ENCODE results near the gene TGFBI.

TGFBI gene

GRCh38 chr5:135986401-135986800 is 42.4 kb upstream of the TGFBI start:
- DNase-seq (ENCODE audit: low spot score) (no peak), ATAC-seq (ENCODE audit: low read depth) (no peak)
- H3K27me3 ChIP-seq (ENCODE audit: insufficient read depth, poor library complexity, severe bottlenecking), result no peaks in the 10 kb centered on the region
- no peak overlapping the region for H3K27ac ChIP-seq (ENCODE audit: poor library complexity, severe bottlenecking)
- H3K4me1 ChIP-seq (ENCODE audit: insufficient read depth, poor library complexity, severe bottlenecking), result no peaks in the 10 kb centered on the region
- no peak for TF ChIP-seq CTCF (IDR thresholded peaks at IDR 0.05; ENCODE audit: poor library complexity, severe bottlenecking)
- no peaks in the 10 kb centered on the region for H3K9me3 ChIP-seq (ENCODE audit: severe bottlenecking)
- H3K4me3 ChIP-seq (ENCODE audit: severe bottlenecking), result no peak overlapping the region
- H3K36me3 ChIP-seq (ENCODE audit: low read depth), result no peaks in the 10 kb centered on the region

GRCh38 chr5:135986891-135987401 is 41.8 kb upstream of the TGFBI start:
- H3K4me1 ChIP-seq (ENCODE audit: insufficient read depth, poor library complexity, severe bottlenecking), result no peaks in the 10 kb centered on the region
- H3K27ac ChIP-seq (ENCODE audit: poor library complexity, severe bottlenecking), result no peak overlapping the region
- DNase-seq (ENCODE audit: low spot score) (no peak), ATAC-seq (ENCODE audit: low read depth) (no peak)
- H3K36me3 ChIP-seq (ENCODE audit: low read depth), result no peaks in the 10 kb centered on the region
- H3K9me3 ChIP-seq (ENCODE audit: severe bottlenecking), result no peaks in the 10 kb centered on the region
- H3K4me3 ChIP-seq (ENCODE audit: severe bottlenecking), result no peak overlapping the region
- no peaks in the 10 kb centered on the region for H3K27me3 ChIP-seq (ENCODE audit: insufficient read depth, poor library complexity, severe bottlenecking)
- no peak for TF ChIP-seq CTCF (IDR thresholded peaks at IDR 0.05; ENCODE audit: poor library complexity, severe bottlenecking)

GRCh38 chr5:135988546-135988945 is 40.2 kb upstream of the TGFBI start:
- Histone ChIP-seq H3K4me3 (ENCODE audit: severe bottlenecking) (no peak overlapping the region), H3K9me3 (ENCODE audit: severe bottlenecking) (no peaks in the 10 kb centered on the region), H3K4me1 (ENCODE audit: insufficient read depth, poor library complexity, severe bottlenecking) (peaks cover 4% of the 10 kb centered on the region), H3K27ac (ENCODE audit: poor library complexity, severe bottlenecking) (no peak overlapping the region), H3K36me3 (ENCODE audit: low read depth) (no peaks in the 10 kb centered on the region), H3K27me3 (ENCODE audit: insufficient read depth, poor library complexity, severe bottlenecking) (no peaks in the 10 kb centered on the region)
- ATAC-seq (ENCODE audit: low read depth), result no peak
- TF ChIP-seq CTCF (IDR thresholded peaks at IDR 0.05; ENCODE audit: poor library complexity, severe bottlenecking), result no peak
- no peak for DNase-seq (ENCODE audit: low spot score)

- DNase-seq (ENCODE audit: low spot score) (no peak), ATAC-seq (ENCODE audit: low read depth) (no peak)
- no peak for TF ChIP-seq CTCF (IDR thresholded peaks at IDR 0.05; ENCODE audit: poor library complexity, severe bottlenecking)
- no peak overlapping the region for H3K27ac ChIP-seq (ENCODE audit: poor library complexity, severe bottlenecking)
- peaks cover 16% of the 10 kb centered on the region for H3K4me1 ChIP-seq (ENCODE audit: insufficient read depth, poor library complexity, severe bottlenecking)
- no peaks in the 10 kb centered on the region for H3K9me3 ChIP-seq (ENCODE audit: severe bottlenecking)
- no peaks in the 10 kb centered on the region for H3K36me3 ChIP-seq (ENCODE audit: low read depth)
- no peak overlapping the region for H3K4me3 ChIP-seq (ENCODE audit: severe bottlenecking)
- H3K27me3 ChIP-seq (ENCODE audit: insufficient read depth, poor library complexity, severe bottlenecking), result no peaks in the 10 kb centered on the region
Measured at GRCh38 chr5:135989686-135990085, 39.1 kb upstream of the TGFBI start.

- no peak for ATAC-seq (ENCODE audit: low read depth)
- Histone ChIP-seq H3K27me3 (ENCODE audit: insufficient read depth, poor library complexity, severe bottlenecking) (no peaks in the 10 kb centered on the region), H3K4me3 (ENCODE audit: severe bottlenecking) (no peak overlapping the region), H3K9me3 (ENCODE audit: severe bottlenecking) (no peaks in the 10 kb centered on the region), H3K36me3 (ENCODE audit: low read depth) (no peaks in the 10 kb centered on the region), H3K27ac (ENCODE audit: poor library complexity, severe bottlenecking) (no peak overlapping the region), H3K4me1 (ENCODE audit: insufficient read depth, poor library complexity, severe bottlenecking) (peaks cover 18% of the 10 kb centered on the region)
- no peak for TF ChIP-seq CTCF (IDR thresholded peaks at IDR 0.05; ENCODE audit: poor library complexity, severe bottlenecking)
- no peak for DNase-seq (ENCODE audit: low spot score)
Measured at GRCh38 chr5:135990528-135991255, 38.1 kb upstream of the TGFBI start.
